ENCODE measurements around the gene PSMD10. TPM values are rescaled to one million over a fixed set of nuclear protein-coding genes. Genes with fewer than 3 reads are reported as not detected.
A peak's percentile ranks its signal among the peaks of the same experiment; 100 is the strongest.

The PSMD10 gene
- polyA plus RNA-seq, 2 of the 4 experiments (the other 2 are of a cell fraction): 109 to 163 TPM

DNA sequence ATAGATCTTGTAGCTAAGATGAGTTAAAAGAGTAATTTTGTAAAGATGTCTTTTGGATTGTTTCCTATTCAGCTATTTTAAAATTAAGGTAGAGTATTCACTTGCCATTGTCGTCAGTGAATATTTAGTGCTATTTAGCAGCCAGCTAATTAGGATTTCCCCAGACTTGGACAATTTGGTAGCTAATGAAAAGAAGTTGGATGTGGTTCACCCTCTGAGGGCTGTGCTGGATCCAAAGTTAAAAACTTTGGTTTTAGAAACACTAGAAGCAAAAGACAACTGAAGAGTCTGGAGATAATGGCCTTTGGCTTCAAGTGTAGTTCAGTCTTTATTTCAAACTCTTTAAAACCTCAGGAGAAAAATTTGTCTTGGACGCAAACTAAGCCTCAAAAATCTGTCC, 41.5 kb upstream of the PSMD10 start:
- H3K4me1 ChIP-seq: no peaks in the 10 kb centered on the region
- H3K4me2 ChIP-seq: no peak overlapping the region
- no peak overlapping the region for H3K27ac ChIP-seq
- H3K9me3 ChIP-seq: no peaks in the 10 kb centered on the region
- TF ChIP-seq, protein P1, sequence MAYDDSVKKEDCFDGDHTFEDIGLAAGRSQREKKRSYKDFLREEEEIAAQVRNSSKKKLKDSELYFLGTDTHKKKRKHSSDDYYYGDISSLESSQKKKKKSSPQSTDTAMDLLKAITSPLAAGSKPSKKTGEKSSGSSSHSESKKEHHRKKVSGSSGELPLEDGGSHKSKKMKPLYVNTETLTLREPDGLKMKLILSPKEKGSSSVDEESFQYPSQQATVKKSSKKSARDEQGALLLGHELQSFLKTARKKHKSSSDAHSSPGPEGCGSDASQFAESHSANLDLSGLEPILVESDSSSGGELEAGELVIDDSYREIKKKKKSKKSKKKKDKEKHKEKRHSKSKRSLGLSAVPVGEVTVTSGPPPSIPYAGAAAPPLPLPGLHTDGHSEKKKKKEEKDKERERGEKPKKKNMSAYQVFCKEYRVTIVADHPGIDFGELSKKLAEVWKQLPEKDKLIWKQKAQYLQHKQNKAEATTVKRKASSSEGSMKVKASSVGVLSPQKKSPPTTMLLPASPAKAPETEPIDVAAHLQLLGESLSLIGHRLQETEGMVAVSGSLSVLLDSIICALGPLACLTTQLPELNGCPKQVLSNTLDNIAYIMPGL (CRISPR knock-in tag; IDR thresholded peaks at IDR 0.05; ENCODE audit: borderline replicate concordance): no peak
- no peak for TF ChIP-seq GATA3 (IDR thresholded peaks at IDR 0.05; ENCODE audit: borderline replicate concordance)
- TF ChIP-seq ESRRA (IDR thresholded peaks at IDR 0.05; ENCODE audit: borderline replicate concordance, low read length): no peak
- no peak for TF ChIP-seq MAFK (IDR thresholded peaks at IDR 0.05; ENCODE audit: partially characterized antibody)
- TF ChIP-seq, protein P2, sequence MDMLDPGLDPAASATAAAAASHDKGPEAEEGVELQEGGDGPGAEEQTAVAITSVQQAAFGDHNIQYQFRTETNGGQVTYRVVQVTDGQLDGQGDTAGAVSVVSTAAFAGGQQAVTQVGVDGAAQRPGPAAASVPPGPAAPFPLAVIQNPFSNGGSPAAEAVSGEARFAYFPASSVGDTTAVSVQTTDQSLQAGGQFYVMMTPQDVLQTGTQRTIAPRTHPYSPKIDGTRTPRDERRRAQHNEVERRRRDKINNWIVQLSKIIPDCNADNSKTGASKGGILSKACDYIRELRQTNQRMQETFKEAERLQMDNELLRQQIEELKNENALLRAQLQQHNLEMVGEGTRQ (IDR thresholded peaks at IDR 0.05): no peak
- no peak for TF ChIP-seq SREBF2 (IDR thresholded peaks at IDR 0.05)
- no peak for TF ChIP-seq RCOR1 (IDR thresholded peaks at IDR 0.05; ENCODE audit: low read depth, low read length)
- TF ChIP-seq EHMT2 (IDR thresholded peaks at IDR 0.05; ENCODE audit: low read depth): no peak
- no peak for TF ChIP-seq CBX2 (IDR thresholded peaks at IDR 0.05; ENCODE audit: borderline replicate concordance, low read depth)
- whole genome bisulfite sequencing (ENCODE audit: missing lambda C conversion rate): 93% methylated on average over 2 of the region's 2 CpGs
- H3K4me3 ChIP-seq: no peak overlapping the region
- FAIRE-seq: no peak
- POLR2A ChIA-PET: no interaction called here
- ATAC-seq: no peak
- DNase-seq (ENCODE audit: low read depth in 1 of 2, low spot score in 1 of 2): no peak
- CTCF ChIA-PET: no interaction called here

DNA sequence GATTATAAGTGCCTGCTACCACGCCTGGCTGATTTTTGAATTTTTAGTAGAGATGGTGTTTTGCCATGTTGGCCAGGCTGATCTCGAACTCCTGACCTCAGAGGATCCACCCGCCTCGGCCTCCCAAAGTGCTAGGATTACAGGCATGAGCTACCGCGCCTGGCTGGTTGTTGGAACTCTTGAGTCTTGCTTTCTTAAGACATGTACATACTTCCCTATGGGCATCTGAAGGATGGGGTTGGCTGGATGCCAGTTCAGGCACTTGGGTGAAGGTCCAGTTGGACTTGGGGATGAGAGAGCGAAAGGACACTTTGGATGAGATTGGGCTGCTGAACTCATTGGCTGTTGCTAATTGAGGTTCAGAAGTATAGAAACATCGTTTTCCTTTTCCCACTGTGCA, 40.7 kb upstream of the PSMD10 start:
- no peak overlapping the region for H3K4me2 ChIP-seq
- no peaks in the 10 kb centered on the region for H3K9me3 ChIP-seq
- ChIA-PET POLR2A (no interaction called here), CTCF (no interaction called here)
- no peak for DNase-seq (ENCODE audit: low read depth in 1 of 2, low spot score in 1 of 2)
- WGBS (ENCODE audit: missing lambda C conversion rate): 95% methylated on average over 8 of the region's 8 CpGs
- no peak for FAIRE-seq
- ATAC-seq: no peak
- no peak for TF ChIP-seq ZSCAN20 (CRISPR knock-in tag; IDR thresholded peaks at IDR 0.05)
- no peak overlapping the region for H3K4me3 ChIP-seq
- no peak overlapping the region for H3K27ac ChIP-seq
- H3K4me1 ChIP-seq: no peaks in the 10 kb centered on the region

DNA sequence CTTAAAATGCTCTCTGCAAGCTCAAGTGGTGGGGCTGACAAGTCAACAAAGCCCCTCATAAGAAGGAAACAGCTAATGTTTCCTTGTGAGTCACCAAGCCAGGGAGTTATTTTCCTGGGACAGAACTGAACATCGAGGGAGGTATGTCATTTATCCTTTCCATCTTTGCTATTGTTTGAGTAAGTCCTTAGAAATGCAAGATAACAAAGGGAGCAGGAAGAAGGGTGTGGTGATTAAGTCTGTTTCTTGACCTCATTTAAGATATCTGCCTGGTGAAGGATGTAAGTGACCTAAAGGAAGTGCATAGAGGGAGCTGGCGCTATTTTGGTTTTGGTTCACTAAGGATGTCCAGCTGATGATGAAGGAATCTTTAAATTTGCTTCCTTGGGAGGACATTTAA, 40.1 kb upstream of the PSMD10 start:
- POLR2A ChIA-PET: no interaction called here
- Histone ChIP-seq H3K4me1 (no peaks in the 10 kb centered on the region), H3K4me3 (no peak overlapping the region), H3K27ac (no peak overlapping the region), H3K9me3 (no peaks in the 10 kb centered on the region), H3K4me2 (no peak overlapping the region)
- ATAC-seq: no peak; a peak in 1 of 6 replicates
- TF ChIP-seq HOXB13 (CRISPR knock-in tag; IDR thresholded peaks at IDR 0.05; ENCODE audit: low read depth) (no peak), NR3C1 (IDR thresholded peaks at IDR 0.05) (no peak)
- WGBS (ENCODE audit: missing lambda C conversion rate): 42% methylated on average over 2 of the region's 2 CpGs
- no peak for FAIRE-seq
- peak; percentile 9 to 49 for DNase-seq (ENCODE audit: low read depth in 1 of 2, low spot score in 1 of 2)
- CTCF ChIA-PET: no interaction called here

DNA sequence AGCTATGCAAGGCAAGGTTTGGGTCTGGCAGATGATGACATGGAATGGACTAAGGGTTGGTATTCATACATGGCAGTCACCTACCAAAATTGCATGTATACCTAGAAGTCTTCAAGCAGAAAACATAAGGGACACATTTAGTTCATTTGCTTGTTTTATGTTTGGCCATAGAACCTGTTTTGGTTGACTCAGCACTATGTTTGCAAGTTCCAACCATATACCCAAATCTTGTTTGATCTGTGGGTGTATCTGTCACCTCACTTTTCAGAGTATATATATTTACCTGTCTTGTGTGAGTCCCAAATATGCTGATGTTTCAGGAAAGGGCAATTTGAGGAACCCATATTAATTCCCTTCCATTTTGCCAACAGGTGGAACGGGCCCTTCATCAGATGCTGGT, 39.5 kb upstream of the PSMD10 start:
- TF ChIP-seq HEYL (CRISPR knock-in tag; IDR thresholded peaks at IDR 0.05) (no peak), RFX5 (IDR thresholded peaks at IDR 0.05) (no peak), MAFK (IDR thresholded peaks at IDR 0.05; ENCODE audit: partially characterized antibody) (peak; percentile 44)
- TF ChIP-seq, protein P3, sequence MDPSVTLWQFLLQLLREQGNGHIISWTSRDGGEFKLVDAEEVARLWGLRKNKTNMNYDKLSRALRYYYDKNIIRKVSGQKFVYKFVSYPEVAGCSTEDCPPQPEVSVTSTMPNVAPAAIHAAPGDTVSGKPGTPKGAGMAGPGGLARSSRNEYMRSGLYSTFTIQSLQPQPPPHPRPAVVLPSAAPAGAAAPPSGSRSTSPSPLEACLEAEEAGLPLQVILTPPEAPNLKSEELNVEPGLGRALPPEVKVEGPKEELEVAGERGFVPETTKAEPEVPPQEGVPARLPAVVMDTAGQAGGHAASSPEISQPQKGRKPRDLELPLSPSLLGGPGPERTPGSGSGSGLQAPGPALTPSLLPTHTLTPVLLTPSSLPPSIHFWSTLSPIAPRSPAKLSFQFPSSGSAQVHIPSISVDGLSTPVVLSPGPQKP (IDR thresholded peaks at IDR 0.05; ENCODE audit: low read depth, low read length): no peak
- no peak for FAIRE-seq
- Histone ChIP-seq H3K4me3 (no peak overlapping the region), H3K27ac (no peak overlapping the region), H3K9me3 (no peaks in the 10 kb centered on the region), H3K4me2 (no peak overlapping the region), H3K4me1 (no peaks in the 10 kb centered on the region)
- POLR2A ChIA-PET: no interaction called here
- no peak for DNase-seq (ENCODE audit: low read depth in 1 of 2, low spot score in 1 of 2)
- ATAC-seq: no peak
- CTCF ChIA-PET: no interaction called here
- 87% methylated on average over 1 of the region's 1 CpG for WGBS (ENCODE audit: missing lambda C conversion rate)

Measured in A549 (cell line).